Measurements from ENCODE around the gene SPATA31D1.

The SPATA31D1 gene

GRCh38 chr9:82020331-82020730, 31.8 kb downstream of the SPATA31D1 start:
- in situ Hi-C loops (cut with HindIII; ENCODE audit: low sequenced_read_pairs), result loop anchor here (10.0 kb wide), 1 partner anchor 184 kb away; no protein-coding TSS in a partner anchor

- in situ Hi-C loops (cut with HindIII; ENCODE audit: low sequenced_read_pairs), result loop anchor here (10.0 kb wide), 1 partner anchor 184 kb away; no protein-coding TSS in a partner anchor
Measured at GRCh38 chr9:82021198-82021597, 32.6 kb downstream of the SPATA31D1 start.

- in situ Hi-C loops (cut with HindIII; ENCODE audit: low sequenced_read_pairs), result loop anchor here (10.0 kb wide), 1 partner anchor 183 kb away; no protein-coding TSS in a partner anchor
Measured at GRCh38 chr9:82022121-82022520, 33.5 kb downstream of the SPATA31D1 start.

GRCh38 chr9:82024908-82025307, 36.3 kb downstream of the SPATA31D1 start:
- in situ Hi-C loops (cut with HindIII; ENCODE audit: low sequenced_read_pairs), result loop anchor here (10.0 kb wide), 1 partner anchor 180 kb away; no protein-coding TSS in a partner anchor

- in situ Hi-C loops (cut with HindIII; ENCODE audit: low sequenced_read_pairs), result no loop called here
Measured at GRCh38 chr9:82031538-82032280, 43.1 kb downstream of the SPATA31D1 start.

GRCh38 chr9:82034956-82035731, 46.6 kb downstream of the SPATA31D1 start:
- in situ Hi-C loops (cut with HindIII; ENCODE audit: low sequenced_read_pairs), result no loop called here

GRCh38 chr9:82036086-82036485, 47.5 kb downstream of the SPATA31D1 start:
- in situ Hi-C loops (cut with HindIII; ENCODE audit: low sequenced_read_pairs), result no loop called here

GRCh38 chr9:82037126-82037525, 48.6 kb downstream of the SPATA31D1 start:
- in situ Hi-C loops (cut with HindIII; ENCODE audit: low sequenced_read_pairs), result no loop called here

GRCh38 chr9:82038897-82039296, 50.3 kb downstream of the SPATA31D1 start:
- in situ Hi-C loops (cut with HindIII; ENCODE audit: low sequenced_read_pairs), result no loop called here

Data from DLD1 (cell line).